Spleen (tissue), 11 donors: ENCODE data around the gene UBC. TPM values are rescaled to one million over a fixed set of nuclear protein-coding genes. Genes with fewer than 3 reads are reported as not detected.
"Not testable (repeated sequence)": the region's sequence is repeated elsewhere in the genome, so short reads cannot be mapped to it uniquely, and the experiment has no call there.

ENCODE experiments used
- DNase-seq: peaks from one replicate; pipeline ENCODE4 v3.0.0-alpha.2; 2020
- H3K27ac ChIP-seq, 8 donors: fragments of 200-600 bp; sonication (generic) in 7 of 8; 1 replicate in 4 of 8; 2 replicates in 4 of 8; pipeline versions ENCODE4 v1.5.0 to v1.8.0; 2016 to 2021; ENCODE audit warnings: inconsistent platforms in 4 of 8, mild to moderate bottlenecking in 4 of 8, moderate library complexity in 1 of 8
- H3K27me3 ChIP-seq, 7 donors: fragments of 200-600 bp; sonication (generic) in 6 of 7; replicated peaks in 1 of 7; 1 replicate in 4 of 7; 2 replicates in 3 of 7; pipeline versions ENCODE4 v1.5.0 to v1.8.0; 2016 to 2021; ENCODE audit warnings: inconsistent platforms in 3 of 7, mild to moderate bottlenecking in 1 of 7
- H3K36me3 ChIP-seq, 6 donors: fragments of 200-600 bp; sonication (generic) in 5 of 6; 1 replicate in 4 of 6; 2 replicates in 2 of 6; pipeline versions ENCODE4 v1.5.0 to v1.8.0; 2016 to 2021; ENCODE audit warnings: inconsistent platforms in 2 of 6
- H3K4me1 ChIP-seq, 6 donors: fragments of 200-600 bp; sonication (generic) in 5 of 6; 1 replicate in 3 of 6; 2 replicates in 3 of 6; pipeline versions ENCODE4 v1.5.0 to v1.8.0; 2016 to 2021; ENCODE audit warnings: inconsistent platforms in 3 of 6
- H3K4me3 ChIP-seq, 8 donors: fragments of 200-600 bp; sonication (generic) in 7 of 8; 1 replicate in 4 of 8; 2 replicates in 4 of 8; pipeline versions ENCODE4 v1.5.0 to v1.8.0; 2016 to 2021; ENCODE audit warnings: inconsistent platforms in 4 of 8, mild to moderate bottlenecking in 4 of 8, moderate library complexity in 2 of 8
- H3K9me3 ChIP-seq, 8 donors: fragments of 200-600 bp; sonication (generic) in 7 of 8; 1 replicate in 4 of 8; 2 replicates in 4 of 8; pipeline versions ENCODE4 v1.5.0 to v1.8.0; 2016 to 2021; ENCODE audit warnings: inconsistent platforms in 4 of 8
- CTCF ChIP-seq, 11 experiments: fragments of 200-600 bp in 7 of 11; fragments of 450-650 bp in 4 of 11; sonication (generic) in 4 of 11; IDR thresholded peaks in 8 of 11; conservative IDR thresholded peaks in 3 of 11; 1 replicate in 7 of 11; 2 replicates in 4 of 11; pipeline versions ENCODE4 v1.4.0 to v1.8.0; 2016 to 2021; ENCODE audit warnings: antibody characterized with exemption in 11 of 11, inconsistent platforms in 4 of 11, mild to moderate bottlenecking in 1 of 11
- POLR2A ChIP-seq, 3 donors: fragments of 450-650 bp; IDR thresholded peaks; one replicate each; pipeline ENCODE4 v1.5.1; 2017; ENCODE audit warnings: antibody characterized with exemption in 3 of 3, mild to moderate bottlenecking in 1 of 3
- POLR2AphosphoS5 ChIP-seq, 3 donors: sonication (generic); formaldehyde crosslinking; IDR thresholded peaks; one replicate each; pipeline ENCODE4 v1.5.1; 2017; ENCODE audit warnings: antibody characterized with exemption in 3 of 3
- WGBS, 5 donors: extraction: QIAGEN DNeasy Blood & Tissue Kit in 3 of 5; methylation state at CpG; one replicate each; pipeline versions ENCODE4 v1.1.5 to v1.1.7; 2013 to 2018; 5-methylcytosine and 5-hydroxymethylcytosine counted together
- intact Hi-C: fragments of 100-400 bp; cut with DNase I; formaldehyde crosslinking; loops from one replicate; pipeline ENCODE4 v1.15.0; 2023; ENCODE audit warnings: low total_unique reads
- polyA plus RNA-seq, 3 donors: library from polyadenylated mRNA; stranded (reverse); fragments of 200-250 nt; gene quantifications; one replicate each; pipeline ENCODE4 v1.2.1, GENCODE V29; 2013
- total RNA-seq, 7 donors: library from RNA; depleted of rRNA in 3 of 7; stranded (reverse); fragments of >200 nt in 3 of 7; fragmentation: NEBNext Ultra II Directional in 4 of 7; extraction: Animal tissue kit (Norgen Biotek cat#: 25700) in 4 of 7; gene quantifications; one replicate each; pipeline versions ENCODE4 v1.1.0 to v1.2.1, GENCODE V29; 2016 to 2021
- donor health status: healthy with polysubstance abuse.
- donor health status: DM: no; HTN: no; CAD: no; lungs with moderate emphysema.
- donor health status: DM: no; HTN: no; CAD: no.
- donor health status: Bipolar disorder and iron deficiency.
- donor health status: healthy.
- donor health status: DM: no; HTN: no; CAD: no.
- donor health status: DM: yes; HTN: yes; CAD: no.

The UBC gene
- total and polyA plus RNA-seq, 10 donors: 623 to 1,107 (median 865) TPM

- DNase-seq: peak; percentile 65
- 82 to 89% (median 83%) methylated on average over 11 of the region's 11 CpGs for WGBS, 5 donors
- no peaks in the 10 kb centered on the region for H3K9me3 ChIP-seq
- intact Hi-C loops: no loop called here
- H3K27me3 ChIP-seq: no peaks in the 10 kb centered on the region
- TF ChIP-seq POLR2AphosphoS5 (IDR thresholded peaks at IDR 0.05) (no peak), CTCF (IDR thresholded peaks at IDR 0.05 in 8 of 11, conservative IDR thresholded peaks at IDR 0.05 in 3 of 11) (no peak), POLR2A (IDR thresholded peaks at IDR 0.05) (no peak)
- H3K36me3 ChIP-seq: no peaks in the 10 kb centered on the region
- H3K27ac ChIP-seq: peak overlapping the region in 7 of 8 donors; percentile 81 to 94 (median 91)
- H3K4me1 ChIP-seq: peaks cover 9 to 31% (median 17%) of the 10 kb centered on the region in 6 donors
- no peak overlapping the region for H3K4me3 ChIP-seq
These were observed 14.6 kb upstream of the UBC start for GRCh38 chr12:124928912-124929530.

GRCh38 chr12:124928095-124928911, 13.9 kb upstream of the UBC start:
- peaks cover 9 to 38% (median 20%) of the 10 kb centered on the region in 6 donors for H3K4me1 ChIP-seq
- no peaks in the 10 kb centered on the region for H3K27me3 ChIP-seq
- no peaks in the 10 kb centered on the region for H3K36me3 ChIP-seq
- 12 to 24% (median 22%) methylated on average over 32 to 36 of the region's 36 CpGs for WGBS, 5 donors
- DNase-seq: peak; percentile 91
- H3K27ac ChIP-seq: peak overlapping the region; percentile 81 to 94 (median 90)
- intact Hi-C loops: no loop called here
- H3K4me3 ChIP-seq: peak overlapping the region; percentile 37 to 71 (median 50)
- no peak for TF ChIP-seq CTCF (IDR thresholded peaks at IDR 0.05 in 8 of 11, conservative IDR thresholded peaks at IDR 0.05 in 3 of 11)
- TF ChIP-seq POLR2A (IDR thresholded peaks at IDR 0.05): no peak
- peak; percentile 86 to 94 (median 91) for TF ChIP-seq POLR2AphosphoS5 (IDR thresholded peaks at IDR 0.05)
- H3K9me3 ChIP-seq: no peaks in the 10 kb centered on the region

- no peaks in the 10 kb centered on the region for H3K9me3 ChIP-seq
- H3K36me3 ChIP-seq: no peaks in the 10 kb centered on the region
- peak overlapping the region; percentile 81 to 94 (median 90) for H3K27ac ChIP-seq
- no peaks in the 10 kb centered on the region for H3K27me3 ChIP-seq
- TF ChIP-seq CTCF (IDR thresholded peaks at IDR 0.05 in 8 of 11, conservative IDR thresholded peaks at IDR 0.05 in 3 of 11) (no peak), POLR2AphosphoS5 (IDR thresholded peaks at IDR 0.05) (no peak), POLR2A (IDR thresholded peaks at IDR 0.05) (no peak)
- WGBS, 5 donors: 0 to 1% (median 0%) methylated on average over 45 of the region's 45 CpGs
- peak overlapping the region; percentile 37 to 71 (median 50) for H3K4me3 ChIP-seq
- peaks cover 9 to 47% (median 23%) of the 10 kb centered on the region in 6 donors for H3K4me1 ChIP-seq
- peak; percentile 95 for DNase-seq
- intact Hi-C loops: no loop called here
These were observed 13.0 kb upstream of the UBC start for GRCh38 chr12:124927201-124928094.

- WGBS, 5 donors: 90 to 97% (median 95%) methylated on average over 7 of the region's 7 CpGs
- peak; percentile 53 for DNase-seq
- not testable (repeated sequence) for H3K27me3 ChIP-seq
These were observed 11.3 kb upstream of the UBC start for GRCh38 chr12:124925782-124926181.

More at GRCh38 chr12:124925782-124926181, 11.3 kb upstream of the UBC start:
- H3K4me1 ChIP-seq: peaks cover 21 to 63% (median 38%) of the 10 kb centered on the region in 6 donors
- H3K4me3 ChIP-seq, H3K9me3 ChIP-seq, intact Hi-C loops, H3K27ac ChIP-seq, H3K36me3 ChIP-seq: not testable (repeated sequence)
